NCI-H226 (cell line): ENCODE measurements around the gene MYRF.

Source experiments
- DNase-seq: peaks from one replicate; pipeline ENCODE4 v3.0.0-alpha.2; 2015

Gene MYRF

DNA sequence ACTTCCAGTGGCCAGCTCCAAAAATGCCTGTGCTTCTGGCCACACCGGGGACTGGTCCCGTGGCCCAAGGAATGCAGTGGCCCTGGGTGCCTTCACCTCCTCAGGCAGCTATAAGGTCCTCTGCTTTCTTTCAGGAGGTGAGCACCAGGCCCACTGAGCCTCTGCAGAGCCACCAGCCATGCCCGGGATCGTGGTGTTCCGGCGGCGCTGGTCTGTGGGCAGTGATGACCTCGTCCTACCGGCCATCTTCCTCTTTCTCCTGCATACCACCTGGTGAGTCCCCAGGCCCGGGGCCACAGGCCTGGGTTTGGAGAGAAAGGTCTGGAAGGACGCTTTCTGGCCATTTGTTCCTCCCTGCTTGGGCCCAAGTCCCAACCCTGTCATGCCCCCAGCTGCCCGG is 32.5 kb upstream of the MYRF start:
- no peak for DNase-seq

DNA sequence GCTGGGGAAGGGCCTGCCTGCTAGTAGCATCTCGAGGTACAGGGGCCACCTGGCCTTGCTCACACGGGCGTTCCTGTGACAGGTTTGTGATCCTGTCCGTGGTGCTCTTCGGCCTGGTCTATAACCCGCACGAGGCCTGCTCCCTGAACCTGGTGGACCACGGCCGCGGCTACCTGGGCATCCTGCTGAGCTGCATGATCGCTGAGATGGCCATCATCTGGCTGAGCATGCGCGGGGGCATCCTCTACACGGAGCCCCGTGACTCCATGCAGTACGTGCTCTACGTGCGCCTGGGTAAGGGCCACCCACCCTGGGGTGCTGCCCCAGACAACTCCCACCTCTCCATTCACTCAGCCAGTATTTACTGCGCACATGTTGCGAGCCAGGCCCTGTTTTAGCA is 31.8 kb upstream of the MYRF start:
- no peak for DNase-seq

DNA sequence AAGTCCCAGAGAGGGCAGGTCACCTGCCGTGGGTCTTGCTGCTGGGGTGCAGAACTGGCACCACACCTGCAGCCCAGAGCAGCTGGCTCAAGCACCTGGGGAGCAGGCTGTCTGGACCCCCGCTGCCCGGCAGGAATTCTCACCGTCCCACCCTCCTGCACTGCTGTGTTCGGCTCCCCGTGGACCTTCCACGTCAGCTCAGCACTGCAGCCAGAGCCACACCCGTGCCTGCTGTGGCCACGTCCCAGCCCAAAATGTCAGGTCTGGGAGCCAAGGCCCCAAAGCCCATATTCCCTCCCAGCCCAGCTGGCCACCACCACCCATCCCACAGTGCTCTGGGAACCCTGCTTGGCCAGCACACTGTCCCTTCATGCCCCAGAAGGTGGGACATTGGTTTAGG is 28.0 kb upstream of the MYRF start:
- DNase-seq: no peak

DNA sequence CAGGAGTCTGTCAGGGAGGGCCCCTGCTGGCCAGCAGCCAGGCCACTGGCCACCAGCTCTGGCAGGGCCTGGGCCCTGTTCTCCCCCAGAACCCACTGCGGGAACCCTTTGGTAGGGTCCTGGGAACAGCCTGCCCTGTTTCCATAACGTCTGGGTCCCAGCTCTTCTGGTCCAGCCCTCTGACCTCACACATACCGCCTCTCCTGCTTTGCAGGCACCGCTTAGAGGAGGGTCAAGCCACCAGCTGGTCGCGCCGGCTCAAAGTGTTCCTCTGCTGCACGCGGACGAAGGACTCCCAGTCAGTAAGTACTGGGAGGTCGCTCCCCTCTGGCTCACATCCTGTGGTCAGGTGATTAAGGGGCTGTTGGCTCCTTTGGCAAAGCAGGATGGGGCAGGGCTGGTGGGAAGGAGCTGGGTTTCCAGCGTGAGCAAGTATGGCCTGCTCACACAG is 26.6 kb upstream of the MYRF start:
- peak; percentile 53 for DNase-seq

DNA sequence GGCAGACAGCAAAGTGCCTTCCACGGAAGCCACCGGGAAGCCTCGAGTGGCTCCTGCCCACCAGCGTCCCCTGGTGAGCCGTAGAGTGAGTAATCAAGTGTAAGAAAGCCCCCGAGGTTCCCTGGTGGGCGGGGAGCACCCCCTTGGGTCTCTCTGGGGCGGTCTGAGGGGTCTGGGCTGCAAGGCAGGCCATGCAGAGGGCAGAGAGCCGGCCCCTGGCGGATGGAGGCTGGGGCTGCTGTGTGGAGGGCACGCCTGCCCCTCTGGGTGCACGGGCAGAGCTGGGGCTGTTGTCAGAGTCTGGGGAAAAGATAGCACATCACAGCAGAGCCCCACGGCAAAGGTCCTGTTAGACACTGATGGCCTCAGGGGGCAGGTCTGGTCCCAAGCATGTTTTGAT is 25.7 kb upstream of the MYRF start:
- DNase-seq: no peak

DNA sequence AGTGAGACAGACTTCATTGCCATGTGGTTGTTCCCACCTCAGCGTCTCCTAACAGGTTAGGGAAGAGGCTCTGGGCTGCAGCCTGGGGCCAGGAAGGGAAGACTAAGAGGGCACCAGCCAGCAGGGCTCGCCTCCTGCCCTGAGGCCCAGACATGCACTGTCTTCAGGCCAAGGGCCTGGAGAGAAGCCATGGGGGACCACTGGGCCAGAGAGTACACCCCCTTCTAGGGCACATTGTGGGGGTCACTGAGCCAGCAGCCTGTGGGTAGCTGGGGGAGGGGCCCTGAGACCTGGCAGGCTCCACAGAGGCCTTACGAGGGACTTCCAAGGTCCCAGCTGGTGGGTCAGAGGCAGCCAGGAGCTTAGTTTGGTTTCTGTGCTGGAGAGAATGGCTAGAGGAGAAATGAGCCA is 25.0 kb upstream of the MYRF start:
- no peak for DNase-seq

DNA sequence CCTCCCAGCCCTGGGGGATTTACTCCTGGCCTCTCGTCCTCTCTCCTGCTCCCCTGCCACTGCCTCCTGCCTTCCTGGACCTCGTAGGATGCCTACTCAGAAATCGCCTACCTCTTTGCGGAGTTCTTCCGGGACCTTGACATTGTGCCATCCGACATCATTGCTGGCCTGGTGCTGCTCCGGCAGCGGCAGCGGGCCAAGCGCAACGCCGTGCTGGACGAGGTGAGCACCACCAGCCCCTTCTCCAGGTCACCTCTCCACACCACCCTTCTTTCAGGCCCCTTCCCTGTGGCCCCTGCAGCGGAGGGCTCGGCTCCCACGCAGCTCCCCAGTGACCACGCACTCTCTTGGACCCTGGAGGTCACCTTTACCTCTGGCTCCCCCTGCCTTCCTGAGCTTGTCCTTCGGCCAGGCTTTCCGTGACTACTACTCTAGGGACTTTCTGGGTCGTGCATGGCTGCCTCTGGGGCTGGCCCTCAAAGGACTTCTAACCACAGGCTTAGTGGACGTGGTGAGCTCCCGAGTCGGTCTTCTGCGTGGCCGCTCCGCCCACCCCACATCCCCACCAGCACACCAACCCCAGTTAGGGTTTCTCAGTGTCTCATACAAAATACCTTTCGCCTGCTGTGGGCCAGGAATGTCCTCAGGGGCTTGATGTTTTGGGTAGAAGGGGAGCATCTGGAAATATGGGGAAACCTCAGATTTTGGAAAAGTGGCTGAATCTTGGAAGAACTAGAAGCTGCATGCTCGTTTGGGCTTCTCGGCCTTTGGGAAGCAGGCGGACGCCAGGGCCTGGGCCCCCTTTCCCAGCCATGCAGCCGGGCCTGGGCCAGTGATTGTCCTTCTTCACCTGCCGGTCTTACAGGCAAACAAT is 24.1 kb upstream of the MYRF start:
- no peak for DNase-seq

DNA sequence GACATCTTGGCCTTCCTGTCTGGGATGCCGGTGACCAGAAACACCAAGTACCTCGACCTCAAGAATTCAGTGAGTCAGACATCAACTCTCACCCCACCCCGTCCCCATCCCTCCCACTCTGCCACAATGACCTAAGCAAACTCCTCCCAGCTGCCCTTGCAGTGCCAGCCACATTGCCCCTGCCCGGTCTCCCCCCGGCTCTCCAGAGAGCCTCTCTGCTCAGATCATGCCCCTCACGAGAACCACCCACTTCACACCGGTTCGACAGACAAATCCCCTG is 23.6 kb upstream of the MYRF start:
- peak; percentile 80 for DNase-seq

DNA sequence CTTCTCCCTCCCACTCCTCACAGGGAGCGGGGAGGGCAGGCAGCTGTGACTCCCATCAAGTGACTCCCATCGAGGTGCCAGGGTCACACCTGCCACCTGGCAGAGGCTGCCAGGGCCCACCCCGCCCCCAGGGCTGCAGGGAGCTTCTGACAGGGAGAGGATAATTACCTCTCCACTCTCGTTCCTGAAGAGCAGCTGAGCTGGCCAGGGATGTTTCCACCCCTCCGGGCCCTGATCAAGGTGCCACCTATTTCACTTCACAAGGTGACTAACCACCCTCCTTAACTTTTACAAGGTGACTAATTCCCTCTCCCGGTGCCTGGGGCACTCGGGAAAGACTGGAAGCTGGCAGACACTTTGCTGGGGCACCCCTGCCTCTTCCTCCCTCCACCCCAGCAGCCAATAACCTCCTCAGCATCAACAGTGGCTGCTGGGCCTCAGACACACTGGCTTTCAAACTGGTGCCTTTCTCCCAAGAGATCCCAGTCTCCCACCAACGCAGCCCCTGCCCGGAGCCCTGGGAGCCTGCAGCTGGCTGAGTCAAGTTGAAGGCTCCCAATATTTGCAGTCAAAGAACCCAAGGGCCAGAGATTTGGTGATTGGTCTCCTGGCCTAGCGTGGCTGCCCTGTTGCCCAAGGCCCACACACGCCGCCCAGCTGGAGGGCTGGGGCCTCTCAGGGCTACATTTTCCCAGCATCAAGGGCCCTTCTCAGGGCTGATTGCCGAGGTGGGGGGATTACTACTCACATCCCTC is 22.0 kb upstream of the MYRF start:
- DNase-seq: peak; percentile 67

DNA sequence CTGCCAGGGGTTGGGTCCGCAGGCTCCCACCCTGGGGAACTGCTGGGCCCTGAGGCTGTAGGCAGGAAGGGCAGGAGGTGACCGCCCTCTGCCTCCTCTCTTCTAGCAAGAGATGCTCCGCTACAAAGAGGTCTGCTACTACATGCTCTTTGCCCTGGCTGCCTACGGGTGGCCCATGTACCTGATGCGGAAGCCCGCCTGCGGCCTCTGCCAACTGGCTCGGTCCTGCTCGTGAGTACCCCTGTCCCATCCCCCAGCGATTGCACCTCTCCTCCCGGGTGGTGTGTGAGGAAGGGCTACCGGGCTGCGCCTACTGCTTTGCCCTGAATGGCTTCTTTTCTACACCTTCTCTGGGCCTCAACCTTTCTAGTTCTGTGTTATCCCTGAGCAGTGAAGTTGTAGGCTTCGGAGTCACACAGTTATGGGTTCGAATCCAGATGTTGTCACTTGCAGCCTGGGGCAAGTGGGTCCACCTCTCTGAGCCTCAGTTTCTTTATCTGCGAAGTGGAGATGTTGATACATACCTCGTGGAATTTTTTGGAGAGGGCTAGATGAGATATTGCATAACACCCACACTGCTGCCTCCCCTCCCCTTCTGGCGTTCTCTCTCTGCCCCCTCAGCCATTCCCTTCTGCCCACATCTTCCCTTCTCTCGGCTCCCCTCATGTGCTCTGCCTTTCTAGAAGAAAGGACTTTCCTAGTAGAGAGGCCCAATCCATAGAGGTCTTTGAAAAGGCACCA is 21.1 kb upstream of the MYRF start:
- DNase-seq: no peak

DNA sequence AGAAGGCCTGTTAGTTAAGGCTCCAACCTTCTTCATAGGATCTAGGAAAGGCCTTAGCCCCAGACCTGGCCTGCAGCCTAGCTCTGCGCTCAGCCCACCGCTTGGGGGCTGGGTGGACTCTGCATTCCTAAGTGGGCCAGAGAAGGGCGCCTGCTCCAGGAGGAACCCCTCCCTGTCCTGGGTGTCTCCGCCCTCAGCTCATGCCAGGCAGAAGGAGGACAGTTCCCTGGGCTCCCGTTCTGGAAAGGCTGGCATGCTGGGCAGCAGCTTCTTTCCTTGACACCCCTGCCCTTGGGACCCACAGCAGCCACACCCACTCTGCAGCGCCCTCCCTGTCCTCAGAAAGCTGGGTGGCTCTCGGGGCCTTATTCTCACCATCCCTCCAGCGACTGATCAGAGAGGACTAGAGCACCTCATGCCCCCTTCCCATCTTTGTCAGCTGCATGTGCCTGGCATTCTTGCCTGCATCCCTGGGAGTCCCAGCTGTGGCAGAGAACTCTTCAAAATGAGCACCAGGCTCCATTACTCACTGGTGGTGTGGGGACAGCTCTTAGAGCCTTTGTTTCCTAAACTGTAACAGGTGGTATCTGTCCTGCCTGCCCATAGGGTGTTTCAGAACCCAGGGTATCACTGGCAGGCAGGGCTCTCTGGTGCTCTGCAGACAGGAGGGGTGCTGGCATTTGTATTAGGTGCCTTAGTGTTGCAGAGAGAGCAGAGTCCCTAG is 20.3 kb upstream of the MYRF start:
- no peak for DNase-seq

DNA sequence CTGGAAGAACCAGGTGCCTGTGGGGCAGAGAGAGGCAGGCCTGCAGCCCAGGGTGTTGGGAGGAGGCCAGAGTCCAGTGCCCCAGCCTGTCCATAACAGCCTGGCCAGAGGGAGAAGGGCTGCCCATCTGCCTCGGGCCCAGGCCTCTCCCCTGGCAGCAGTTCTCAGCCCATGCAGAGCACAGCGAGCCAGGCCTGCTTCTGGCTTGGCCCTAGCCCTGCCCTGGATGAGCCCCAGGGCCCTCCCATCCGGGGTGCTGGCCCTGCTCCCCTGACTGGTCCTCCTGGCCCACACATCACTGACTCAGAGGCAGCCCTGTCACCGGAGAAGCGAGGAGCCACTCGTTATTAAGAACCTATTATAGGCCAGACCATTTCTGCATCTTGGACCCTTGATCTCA is 19.7 kb upstream of the MYRF start:
- DNase-seq: no peak

DNA sequence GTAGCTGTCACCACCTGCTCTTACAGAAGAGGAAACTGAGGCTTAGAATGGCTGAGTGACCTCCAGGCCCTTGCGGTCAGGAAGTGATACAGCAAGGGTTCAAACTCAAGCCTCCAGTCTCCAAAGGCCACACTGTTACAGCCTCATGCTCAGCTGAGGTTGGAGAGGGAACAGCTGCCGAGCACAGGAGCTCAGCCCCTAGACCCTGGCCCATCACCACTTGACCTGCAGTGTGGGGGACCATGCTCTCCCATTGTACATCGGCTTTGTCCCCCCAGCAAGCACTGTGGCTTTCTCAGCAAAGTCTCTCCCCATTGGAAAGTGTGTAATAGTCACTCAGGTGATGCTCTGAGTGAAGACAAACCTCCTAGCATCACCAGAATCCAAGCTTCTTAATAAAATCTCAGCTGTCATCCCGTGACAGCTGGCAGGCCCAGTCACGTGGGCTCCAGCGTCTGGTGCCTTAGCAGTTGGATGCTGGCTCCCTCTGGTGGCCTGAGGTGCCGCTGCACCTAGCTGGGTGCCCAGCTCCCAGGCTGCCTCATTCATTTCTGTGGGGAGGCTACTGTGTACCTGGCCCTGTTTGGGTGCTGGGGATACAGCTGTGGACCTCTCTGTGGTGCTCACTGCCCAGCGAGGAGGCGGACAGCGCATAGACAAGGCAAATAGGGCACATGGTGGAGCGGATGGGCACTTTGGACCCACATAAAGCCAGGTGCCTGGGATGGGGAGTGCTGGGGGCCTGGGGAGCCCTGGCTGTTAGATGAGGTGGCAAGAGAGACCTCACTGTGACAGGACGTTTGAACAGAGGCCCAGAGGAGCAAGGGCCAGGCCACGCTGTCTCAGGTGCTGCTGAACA is 19.1 kb upstream of the MYRF start:
- DNase-seq: peak; percentile 54

DNA sequence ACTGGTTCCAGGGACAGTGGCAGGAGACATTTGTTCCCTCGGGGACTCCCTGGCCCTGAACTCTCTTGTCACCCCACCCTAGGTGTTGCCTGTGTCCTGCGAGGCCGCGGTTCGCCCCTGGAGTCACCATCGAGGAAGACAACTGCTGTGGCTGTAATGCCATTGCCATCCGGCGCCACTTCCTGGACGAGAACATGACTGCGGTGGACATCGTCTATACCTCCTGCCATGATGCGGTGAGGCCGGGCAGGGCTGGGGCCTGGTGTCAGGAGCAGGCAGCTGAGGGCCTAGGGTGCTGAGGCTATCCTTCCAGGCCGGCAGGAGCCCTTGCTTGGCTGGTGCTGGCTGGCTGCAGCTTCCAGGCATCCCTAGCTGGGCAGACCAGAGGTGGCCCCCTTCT is 17.7 kb upstream of the MYRF start:
- DNase-seq: no peak

DNA sequence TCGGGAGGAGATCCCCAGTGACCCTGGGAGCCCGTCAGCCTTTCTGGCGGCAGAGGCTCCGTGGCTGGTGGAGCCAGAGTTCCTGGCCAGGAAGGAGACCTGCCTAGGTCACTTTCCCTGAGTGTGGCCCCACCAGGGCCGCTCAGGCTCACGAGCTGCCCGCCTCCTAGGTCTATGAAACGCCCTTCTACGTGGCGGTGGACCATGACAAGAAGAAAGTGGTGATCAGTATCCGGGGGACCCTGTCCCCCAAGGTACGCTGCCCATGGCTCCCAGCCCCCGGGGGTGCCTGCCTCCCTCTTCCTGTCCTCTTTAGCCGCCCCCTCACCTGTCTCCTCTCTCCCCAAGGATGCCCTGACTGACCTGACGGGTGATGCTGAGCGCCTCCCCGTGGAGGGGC is 17.0 kb upstream of the MYRF start:
- DNase-seq: no peak

DNA sequence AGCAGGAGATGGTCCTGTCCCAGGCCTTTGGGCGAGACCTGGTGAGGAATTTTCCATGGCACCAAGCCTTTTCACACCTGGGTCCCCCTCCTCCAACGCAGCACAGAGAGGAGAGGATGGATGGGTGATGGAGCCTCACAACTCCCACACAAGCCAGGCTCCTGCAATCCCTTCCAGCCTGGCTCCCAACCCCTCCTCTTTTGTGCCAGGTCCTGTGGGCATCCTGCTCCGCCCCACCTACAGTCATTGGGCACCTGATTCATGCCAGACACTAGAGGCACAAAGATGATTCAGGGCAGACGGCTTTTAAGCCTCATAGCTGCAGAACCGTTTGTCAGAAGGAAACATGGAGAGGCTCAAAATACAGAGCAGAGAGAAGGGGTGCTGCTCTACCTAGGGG is 16.1 kb upstream of the MYRF start:
- DNase-seq: no peak

DNA sequence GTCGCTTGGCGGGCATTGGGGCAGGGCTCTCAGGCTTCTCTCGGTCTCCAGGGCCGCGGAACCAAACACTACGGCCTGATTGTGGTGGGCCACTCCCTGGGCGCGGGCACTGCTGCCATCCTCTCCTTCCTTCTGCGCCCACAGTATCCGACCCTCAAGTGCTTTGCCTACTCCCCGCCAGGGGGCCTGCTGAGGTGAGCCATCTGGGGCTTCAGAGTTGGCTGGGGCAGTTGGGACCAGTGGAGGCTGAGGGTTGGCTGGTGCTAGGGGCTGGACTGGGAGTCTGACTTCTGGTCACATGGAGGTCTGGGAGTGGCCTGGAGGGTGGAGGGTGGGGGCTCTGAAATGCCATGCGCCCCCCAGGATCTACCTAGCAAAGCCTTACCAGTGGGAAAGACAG is 15.3 kb upstream of the MYRF start:
- no peak for DNase-seq

DNA sequence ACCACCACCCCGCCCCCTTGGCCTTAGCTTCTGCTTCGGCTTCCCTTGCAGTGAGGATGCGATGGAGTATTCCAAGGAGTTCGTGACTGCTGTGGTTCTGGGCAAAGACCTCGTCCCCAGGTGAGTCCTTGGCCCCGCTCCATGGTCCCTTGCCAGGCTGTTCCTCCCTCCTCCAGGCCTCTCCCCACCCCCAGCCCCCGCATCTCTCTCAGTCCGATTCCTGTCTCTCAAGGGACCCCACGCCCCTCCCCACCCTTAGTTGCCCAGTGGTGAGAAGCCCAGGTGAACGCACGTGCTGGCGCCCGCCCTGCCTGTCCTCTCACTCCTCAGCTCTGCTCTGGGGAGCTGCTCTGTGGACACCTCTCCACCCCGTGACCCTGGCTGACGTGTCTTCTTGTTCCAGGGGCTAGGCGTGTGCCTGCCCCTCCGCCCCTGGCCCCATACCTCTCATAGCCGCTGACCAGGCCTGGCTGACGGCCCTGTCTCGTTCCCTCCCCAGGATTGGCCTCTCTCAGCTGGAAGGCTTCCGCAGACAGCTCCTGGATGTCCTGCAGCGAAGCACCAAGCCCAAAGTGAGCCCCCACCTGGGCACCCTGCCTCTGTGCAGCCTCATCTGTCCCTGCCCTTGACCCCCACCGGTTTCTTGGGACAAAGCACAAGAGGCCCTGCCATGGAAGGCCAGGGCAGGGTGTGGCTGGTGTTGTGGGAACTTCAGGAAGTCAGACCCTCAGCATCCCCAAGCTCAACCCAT is 14.6 kb upstream of the MYRF start:
- no peak for DNase-seq

DNA sequence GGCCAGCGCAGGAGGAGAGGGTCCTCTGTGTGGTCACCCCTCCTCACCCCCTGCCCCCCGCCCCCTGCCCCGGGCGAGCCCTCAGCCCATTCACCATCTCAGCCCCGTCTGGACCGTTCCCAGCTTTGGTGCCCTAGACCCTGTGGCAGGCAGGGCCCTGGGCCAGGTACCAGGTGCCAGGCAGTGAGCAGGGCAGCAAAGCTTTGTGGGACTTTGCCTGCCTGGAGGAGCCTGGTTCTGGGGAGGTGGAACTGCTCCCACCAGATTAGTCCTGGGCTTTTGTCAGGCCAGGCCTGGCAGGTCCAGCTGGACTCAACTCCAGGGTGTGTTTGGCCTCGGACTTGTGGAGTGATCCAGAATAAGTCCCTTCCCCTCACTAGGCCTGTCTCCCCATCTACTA is 13.7 kb upstream of the MYRF start:
- DNase-seq: no peak

DNA sequence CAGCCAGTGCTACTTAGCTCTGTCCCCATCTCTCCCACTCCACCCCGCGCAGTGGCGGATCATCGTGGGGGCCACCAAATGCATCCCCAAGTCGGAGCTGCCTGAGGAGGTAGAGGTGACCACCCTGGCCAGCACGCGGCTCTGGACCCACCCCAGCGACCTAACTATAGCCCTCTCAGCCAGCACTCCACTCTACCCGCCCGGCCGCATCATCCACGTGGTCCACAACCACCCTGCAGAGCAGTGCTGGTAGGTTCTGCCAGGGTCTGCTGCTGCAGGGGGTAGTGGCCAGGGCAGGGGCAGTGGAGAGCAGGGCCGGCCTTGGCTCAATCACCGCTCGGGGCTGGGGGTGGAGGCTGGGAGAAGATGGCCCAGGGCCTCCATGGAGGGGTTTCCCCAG is 13.0 kb upstream of the MYRF start:
- no peak for DNase-seq

DNA sequence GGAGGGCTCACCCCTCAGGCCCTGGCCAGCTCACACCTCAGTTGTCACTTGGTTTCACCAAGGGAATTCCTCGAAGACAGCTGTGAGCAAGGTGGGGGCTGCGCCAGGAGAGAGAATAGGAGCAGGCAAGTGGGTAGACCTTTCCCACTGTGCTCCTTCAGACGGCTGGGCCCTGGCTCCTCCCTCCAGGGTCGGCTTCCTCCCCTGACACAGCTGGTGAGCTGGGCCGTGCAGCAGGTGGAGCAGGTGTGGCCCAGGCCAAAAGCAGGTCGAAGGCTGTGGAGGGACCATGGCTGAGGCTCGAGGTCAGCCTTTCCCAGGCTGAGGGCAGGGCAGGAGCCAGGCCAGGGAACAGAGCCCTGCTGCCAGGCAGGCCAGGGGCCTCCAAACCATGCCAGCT is 12.5 kb upstream of the MYRF start:
- DNase-seq: no peak

DNA sequence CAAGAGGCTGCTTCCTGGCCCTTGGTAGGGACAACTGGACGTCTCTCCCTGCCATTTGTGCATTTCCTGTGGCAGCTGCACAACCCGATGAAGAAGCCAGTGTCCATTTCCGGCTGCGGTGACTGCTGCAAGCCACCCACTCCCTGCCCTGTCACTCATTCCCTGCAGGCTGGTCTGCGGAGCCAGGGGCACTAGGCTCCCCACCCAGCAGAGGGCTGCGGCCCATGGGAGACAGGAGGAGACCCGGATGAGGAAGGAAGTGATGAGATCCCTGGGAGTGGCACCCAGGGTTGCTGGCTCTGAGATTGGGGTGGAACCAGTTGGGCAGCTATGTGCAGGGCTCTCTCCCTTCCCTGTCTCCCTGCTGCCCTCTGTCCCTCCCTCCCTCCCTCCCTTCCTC is 10.0 kb upstream of the MYRF start:
- no peak for DNase-seq
